Tibial nerve (tissue), 3 donors: ENCODE data around the gene SPTBN1.

ENCODE experiments used
- CTCF ChIP-seq, 5 experiments: fragments of 200-600 bp in 3 of 5; fragments of 450-650 bp in 2 of 5; sonication (generic) in 3 of 5; IDR thresholded peaks; one replicate each; pipeline ENCODE4 v1.5.1; 2016 to 2019; ENCODE audit warnings: antibody characterized with exemption in 5 of 5, mild to moderate bottlenecking in 3 of 5, moderate library complexity in 2 of 5
- POLR2A ChIP-seq, 2 donors: fragments of 450-650 bp; IDR thresholded peaks; one replicate each; pipeline ENCODE4 v1.6.1; 2017; ENCODE audit warnings: antibody characterized with exemption in 2 of 2, mild to moderate bottlenecking in 2 of 2, moderate library complexity in 2 of 2

GRCh38 chr2:54649191-54649590 is 193.1 kb downstream of the SPTBN1 start:
- TF ChIP-seq CTCF (IDR thresholded peaks at IDR 0.05) (no peak), POLR2A (IDR thresholded peaks at IDR 0.05) (no peak)
